ENCODE results near the gene PSMD12. TPM values are rescaled to one million over a fixed set of nuclear protein-coding genes. Genes with fewer than 3 reads are reported as not detected.
"Not testable (repeated sequence)": the region's sequence is repeated elsewhere in the genome, so short reads cannot be mapped to it uniquely, and the experiment has no call there.

Gene PSMD12
- total RNA-seq, 1 donor from 2014 or later = 20.2 TPM

- DNase-seq (ENCODE audit: low read depth) = no peak
- no peak for TF ChIP-seq CTCF (conservative IDR thresholded peaks at IDR 0.05; ENCODE audit: low read depth, low read length)
These were observed 45.7 kb upstream of the PSMD12 start for GRCh38 chr17:67412032-67412431.

GRCh38 chr17:67411397-67411796 is 45.0 kb upstream of the PSMD12 start:
- DNase-seq (ENCODE audit: low read depth) = no peak
- no peak overlapping the region for H3K4me3 ChIP-seq (ENCODE audit: low read depth, low read length)
- no peak for TF ChIP-seq CTCF (conservative IDR thresholded peaks at IDR 0.05; ENCODE audit: low read depth, low read length)

More at GRCh38 chr17:67412032-67412431, 45.7 kb upstream of the PSMD12 start:
- no peak overlapping the region for H3K4me3 ChIP-seq (ENCODE audit: low read depth, low read length)

GRCh38 chr17:67408455-67408830 is 42.1 kb upstream of the PSMD12 start:
- H3K4me3 ChIP-seq (ENCODE audit: low read depth, low read length) = not testable (repeated sequence)

DNA sequence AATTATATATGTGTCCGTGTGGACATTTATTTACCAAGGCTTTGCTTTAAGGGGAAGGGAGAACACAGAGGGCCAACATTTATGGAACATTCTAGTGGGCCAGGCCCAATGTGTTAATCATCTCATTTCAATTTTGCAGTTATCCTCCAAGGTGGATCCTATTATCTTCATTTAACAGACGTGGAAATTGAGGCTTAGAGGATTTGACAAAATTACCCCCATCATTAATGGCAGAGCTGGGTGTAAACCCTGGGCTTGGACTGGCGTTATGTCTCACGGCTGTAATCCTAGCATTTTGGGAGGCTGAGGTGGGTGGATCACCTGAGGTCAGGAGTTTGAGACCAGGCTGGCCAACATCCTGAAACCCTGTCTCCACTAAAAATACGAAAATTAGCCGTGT is 37.1 kb upstream of the PSMD12 start:
- no peak overlapping the region for H3K4me3 ChIP-seq (ENCODE audit: low read depth, low read length)
- no peak for DNase-seq (ENCODE audit: low read depth)
- TF ChIP-seq CTCF (conservative IDR thresholded peaks at IDR 0.05; ENCODE audit: low read depth, low read length) = no peak

More at GRCh38 chr17:67408455-67408830, 42.1 kb upstream of the PSMD12 start:
- not testable (repeated sequence) for DNase-seq (ENCODE audit: low read depth)

GRCh38 chr17:67403065-67403464 is 36.7 kb upstream of the PSMD12 start:
- no peak for TF ChIP-seq CTCF (conservative IDR thresholded peaks at IDR 0.05; ENCODE audit: low read depth, low read length)

GRCh38 chr17:67401598-67402504 is 35.5 kb upstream of the PSMD12 start:
- no peak for TF ChIP-seq CTCF (conservative IDR thresholded peaks at IDR 0.05; ENCODE audit: low read depth, low read length)
- no peak for DNase-seq (ENCODE audit: low read depth)
- H3K4me3 ChIP-seq (ENCODE audit: low read depth, low read length) = no peak overlapping the region

More at GRCh38 chr17:67403065-67403464, 36.7 kb upstream of the PSMD12 start:
- H3K4me3 ChIP-seq (ENCODE audit: low read depth, low read length) = no peak overlapping the region
- no peak for DNase-seq (ENCODE audit: low read depth)

DNA sequence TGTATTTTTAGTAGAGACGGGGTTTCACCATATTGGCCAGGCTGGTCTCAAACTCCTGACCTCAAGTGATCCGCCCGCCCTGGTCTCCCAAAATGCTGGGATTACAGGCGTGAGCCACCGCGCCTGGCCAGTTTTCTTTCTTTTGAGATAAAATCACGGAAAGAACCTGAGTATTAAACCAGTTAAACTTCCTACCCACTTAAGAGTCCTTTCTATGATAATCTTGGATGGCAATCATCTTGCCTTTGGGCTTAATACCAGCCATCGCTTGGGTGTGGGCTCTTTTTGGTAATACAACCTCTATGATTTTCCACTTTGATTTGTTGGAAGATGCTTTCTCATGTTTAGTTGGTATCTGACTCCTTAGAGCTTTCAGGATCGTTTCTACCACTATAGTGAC is 34.7 kb upstream of the PSMD12 start:
- no peak for TF ChIP-seq CTCF (conservative IDR thresholded peaks at IDR 0.05; ENCODE audit: low read depth, low read length)
- DNase-seq (ENCODE audit: low read depth) = no peak
- no peak overlapping the region for H3K4me3 ChIP-seq (ENCODE audit: low read depth, low read length)
